SU-DHL-6 (cell line): ENCODE data around the gene KIF7.

Experiments
- H2AFZ ChIP-seq: fragments of 200-600 bp; sonication (generic); 2 replicates; pipeline ENCODE4 v1.6.1; 2014; ENCODE audit warnings: low read depth, mild to moderate bottlenecking, moderate library complexity, mixed read lengths, antibody characterized with exemption, low read length; ENCODE audit not compliant: severe bottlenecking
- H3F3A ChIP-seq: fragments of 200-600 bp; shearing (Covaris generic); 2 replicates; pipeline ENCODE4 v1.6.0; 2016; ENCODE audit warnings: antibody characterized with exemption, mild to moderate bottlenecking; ENCODE audit not compliant: insufficient read depth
- H3K27ac ChIP-seq: fragments of 200-600 bp; sonication (generic); 2 replicates; pipeline ENCODE4 v1.5.1; 2016; ENCODE audit warnings: low read depth, mild to moderate bottlenecking, low read length, moderate library complexity, mixed read lengths
- H3K27me3 ChIP-seq: fragments of 200-600 bp; sonication (generic), shearing (Covaris generic); 2 replicates; pipeline ENCODE4 v1.6.0; 2014; ENCODE audit warnings: mild to moderate bottlenecking, low read length
- H3K36me3 ChIP-seq: fragments of 200-600 bp; sonication (generic); 2 replicates; pipeline ENCODE4 v1.6.1; 2014; ENCODE audit warnings: mild to moderate bottlenecking, low read length, mixed read lengths
- H3K4me2 ChIP-seq: fragments of 300-600, 200-600 bp; shearing (Covaris generic), sonication (generic); 2 replicates; pipeline ENCODE4 v1.6.0; 2014; ENCODE audit warnings: low read length, low read depth, mild to moderate bottlenecking; ENCODE audit not compliant: poor library complexity, severe bottlenecking
- H3K4me3 ChIP-seq: fragments of 200-600 bp; sonication (generic); 2 replicates; pipeline ENCODE4 v1.5.1; 2014; ENCODE audit warnings: antibody characterized with exemption, low read length, mild to moderate bottlenecking, mixed read lengths; ENCODE audit not compliant: insufficient read depth, poor library complexity, severe bottlenecking
- H3K79me2 ChIP-seq: fragments of 200-600 bp; sonication (generic); 2 replicates; pipeline ENCODE4 v1.6.1; 2014; ENCODE audit warnings: mild to moderate bottlenecking, low read length, moderate library complexity; ENCODE audit not compliant: insufficient read depth
- H3K9ac ChIP-seq: fragments of 200-600 bp; sonication (generic); 2 replicates; pipeline ENCODE4 v1.7.0; 2014; ENCODE audit warnings: mild to moderate bottlenecking, low read length
- H3K9me2 ChIP-seq: fragments of 200-600 bp; sonication (generic); replicated peaks from 2 replicates; pipeline ENCODE4 v1.6.1; 2014; ENCODE audit warnings: low read length; ENCODE audit not compliant: insufficient read depth
- H3K9me3 ChIP-seq: fragments of 200-600 bp; sonication (generic); 2 replicates; pipeline ENCODE4 v1.6.1; 2014; ENCODE audit warnings: low read length, mixed read lengths; ENCODE audit not compliant: insufficient read depth
- H4K20me1 ChIP-seq: fragments of 200-600 bp; sonication (generic); 2 replicates; pipeline ENCODE4 v1.6.1; 2014; ENCODE audit warnings: low read depth, mild to moderate bottlenecking, antibody characterized with exemption, low read length, moderate library complexity, mixed read lengths
- CTCF ChIP-seq: fragments of 200-600 bp; sonication (generic); IDR thresholded peaks from one replicate; pipeline ENCODE4 v1.5.1; 2017; ENCODE audit warnings: antibody characterized with exemption, mild to moderate bottlenecking, low read length, moderate library complexity; ENCODE audit not compliant: insufficient read depth, poor library complexity, severe bottlenecking
- EZH2phosphoT487 ChIP-seq: fragments of 200-600 bp; sonication (generic), shearing (Covaris generic); conservative IDR thresholded peaks from 2 replicates; pipeline ENCODE4 v1.6.1; 2018; ENCODE audit warnings: mild to moderate bottlenecking, antibody characterized with exemption, low read length, moderate library complexity, mixed read lengths

Gene KIF7

GRCh38 chr15:89628806-89629715 is 26.2 kb downstream of the KIF7 start:
- Histone ChIP-seq H3K9me2 (no peaks in the 10 kb centered on the region), H3K4me2 (no peak overlapping the region), H3F3A (no peaks in the 10 kb centered on the region), H4K20me1 (no peaks in the 10 kb centered on the region), H3K27me3 (no peaks in the 10 kb centered on the region), H3K9ac (no peak overlapping the region), H3K36me3 (no peaks in the 10 kb centered on the region), H3K9me3 (no peaks in the 10 kb centered on the region), H3K79me2 (no peaks in the 10 kb centered on the region), H2AFZ (no peak overlapping the region), H3K4me3 (no peak overlapping the region), H3K27ac (no peak overlapping the region)
- TF ChIP-seq EZH2phosphoT487 (no peak), CTCF (no peak)

- H3K27ac ChIP-seq = no peak overlapping the region
- TF ChIP-seq EZH2phosphoT487 (no peak), CTCF (no peak)
- no peaks in the 10 kb centered on the region for H3K9me3 ChIP-seq
- H3K4me3 ChIP-seq = no peak overlapping the region
- H3F3A ChIP-seq = no peaks in the 10 kb centered on the region
- no peak overlapping the region for H3K4me2 ChIP-seq
- no peak overlapping the region for H2AFZ ChIP-seq
- H3K9me2 ChIP-seq = no peaks in the 10 kb centered on the region
- H3K9ac ChIP-seq = no peak overlapping the region
- H3K79me2 ChIP-seq = no peaks in the 10 kb centered on the region
- no peaks in the 10 kb centered on the region for H4K20me1 ChIP-seq
- no peaks in the 10 kb centered on the region for H3K27me3 ChIP-seq
- peaks cover 3% of the 10 kb centered on the region; the same call in 1 of the 2 replicates for H3K36me3 ChIP-seq
Observed at GRCh38 chr15:89628301-89628700, 27.0 kb downstream of the KIF7 start.

GRCh38 chr15:89627256-89627970 is 27.9 kb downstream of the KIF7 start:
- Histone ChIP-seq H3F3A (peaks cover 3% of the 10 kb centered on the region; the same call in 1 of the 2 replicates), H3K9ac (no peak overlapping the region), H3K4me3 (no peak overlapping the region), H3K9me2 (no peaks in the 10 kb centered on the region), H4K20me1 (no peaks in the 10 kb centered on the region), H3K27ac (no peak overlapping the region), H3K27me3 (no peaks in the 10 kb centered on the region), H3K36me3 (peaks cover 4% of the 10 kb centered on the region; the same call in 1 of the 2 replicates), H3K4me2 (no peak overlapping the region), H3K9me3 (no peaks in the 10 kb centered on the region), H2AFZ (no peak overlapping the region), H3K79me2 (no peaks in the 10 kb centered on the region)
- no peak for TF ChIP-seq EZH2phosphoT487
- no peak for TF ChIP-seq CTCF
